ENCODE data around the gene TCEANC2.
"Not testable (repeated sequence)": the region's sequence is repeated elsewhere in the genome, so short reads cannot be mapped to it uniquely, and the experiment has no call there.

The TCEANC2 gene

DNA sequence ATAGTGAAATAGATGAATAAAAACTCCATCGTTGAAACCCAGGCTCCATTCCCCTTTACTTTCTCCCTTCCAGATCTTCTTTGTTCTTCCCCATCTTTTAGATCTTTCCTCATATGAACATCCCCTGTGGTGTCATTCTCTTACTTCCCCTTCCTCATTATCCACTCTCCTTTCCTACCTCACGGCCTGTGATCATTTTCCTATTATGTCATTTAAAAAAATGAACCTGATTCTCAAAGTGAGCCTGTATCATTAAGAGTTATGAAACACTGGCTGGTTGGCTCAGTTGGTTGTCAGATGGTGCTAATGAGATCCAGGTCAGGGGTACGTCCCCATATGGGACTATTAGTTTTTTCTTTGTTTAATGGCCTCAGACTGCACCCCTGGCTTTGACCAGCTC lies 38.3 kb downstream of the TCEANC2 start:
- DNase-seq, result no peak

DNA sequence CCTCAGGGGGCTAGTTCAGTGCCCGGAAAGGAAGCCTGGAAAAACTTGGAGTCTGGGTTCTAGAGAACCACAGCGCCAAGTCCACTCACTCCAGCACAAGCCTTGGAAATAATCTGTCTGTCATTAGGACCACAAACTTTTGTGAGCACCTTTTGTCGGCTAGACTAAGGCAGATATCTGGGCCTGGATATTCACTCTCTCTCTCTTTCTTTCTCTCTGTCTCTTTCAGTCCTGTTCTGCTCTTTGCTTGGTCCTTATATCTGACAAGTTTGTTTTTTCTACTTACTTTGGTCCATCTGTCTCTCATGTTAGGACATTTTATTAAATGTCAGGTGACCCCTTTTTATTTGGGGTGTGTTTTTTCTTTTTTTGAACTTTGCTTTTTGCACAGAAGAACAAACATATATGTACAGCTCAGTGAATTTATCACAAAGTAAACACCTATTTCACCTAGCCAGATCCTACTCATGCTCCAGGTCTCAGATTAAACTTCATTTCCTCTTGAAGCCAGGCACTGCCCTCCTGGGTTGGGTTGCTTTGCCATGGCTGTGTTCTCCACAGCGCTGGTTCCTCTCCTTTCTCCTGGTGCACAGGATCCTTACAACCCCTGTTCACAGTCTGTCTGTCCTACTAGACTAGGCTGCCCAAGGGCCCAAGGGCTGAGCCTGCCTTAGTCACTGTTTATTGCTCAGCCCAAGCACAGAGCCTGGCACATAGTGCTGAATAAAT lies 40.8 kb downstream of the TCEANC2 start:
- no peak for DNase-seq

DNA sequence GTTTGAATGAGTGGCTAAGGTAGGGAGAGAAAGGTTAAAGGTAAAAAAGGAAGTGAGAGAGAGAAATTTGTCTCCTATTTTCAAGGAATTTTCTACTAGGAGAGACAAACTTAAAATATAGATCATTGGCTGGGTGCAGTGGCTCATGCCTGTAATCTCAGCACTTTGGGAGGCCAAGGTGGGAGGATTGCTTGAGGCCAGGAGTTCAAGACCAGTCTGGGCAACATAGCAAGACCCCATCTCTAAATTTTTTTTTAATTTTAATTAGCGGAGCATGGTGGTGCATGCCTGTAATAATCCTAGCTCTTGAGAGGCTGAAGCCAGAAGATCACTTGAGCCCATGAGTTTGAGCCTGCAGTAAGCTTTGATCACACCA lies 41.3 kb downstream of the TCEANC2 start:
- DNase-seq, result not testable (repeated sequence)

DNA sequence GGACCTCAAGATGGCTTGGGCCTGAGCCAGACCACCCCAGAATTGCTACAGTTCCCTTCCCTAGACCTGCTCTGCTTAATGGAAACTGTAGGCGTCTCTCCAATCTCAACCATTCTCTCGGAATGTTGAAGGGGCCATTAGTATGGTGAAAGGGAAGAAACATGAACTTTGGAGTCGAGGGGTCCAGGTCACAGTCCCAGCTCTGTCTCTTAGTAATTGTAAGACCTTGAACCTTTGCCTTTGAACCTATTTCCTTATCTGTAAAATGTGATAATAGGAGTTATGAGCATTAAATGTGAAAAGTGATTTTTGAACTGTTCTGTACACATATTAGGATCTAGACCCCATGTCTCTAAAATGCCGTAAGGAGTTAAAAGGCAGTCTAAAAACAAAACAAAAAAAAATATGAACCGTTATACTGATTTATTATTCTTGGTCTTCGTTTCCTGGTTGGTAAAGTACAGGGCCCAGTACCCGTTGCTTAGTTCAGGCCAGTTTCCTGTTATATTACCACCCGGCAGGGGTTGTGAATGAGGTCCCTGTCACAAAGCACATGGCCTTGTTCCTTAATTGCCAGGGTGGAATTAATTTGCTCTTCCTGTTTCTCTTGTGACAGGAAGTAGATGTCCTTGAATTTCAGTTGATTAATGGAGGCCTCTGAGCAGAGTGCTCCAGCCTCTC lies 42.3 kb downstream of the TCEANC2 start:
- peak; percentile 55 for DNase-seq

DNA sequence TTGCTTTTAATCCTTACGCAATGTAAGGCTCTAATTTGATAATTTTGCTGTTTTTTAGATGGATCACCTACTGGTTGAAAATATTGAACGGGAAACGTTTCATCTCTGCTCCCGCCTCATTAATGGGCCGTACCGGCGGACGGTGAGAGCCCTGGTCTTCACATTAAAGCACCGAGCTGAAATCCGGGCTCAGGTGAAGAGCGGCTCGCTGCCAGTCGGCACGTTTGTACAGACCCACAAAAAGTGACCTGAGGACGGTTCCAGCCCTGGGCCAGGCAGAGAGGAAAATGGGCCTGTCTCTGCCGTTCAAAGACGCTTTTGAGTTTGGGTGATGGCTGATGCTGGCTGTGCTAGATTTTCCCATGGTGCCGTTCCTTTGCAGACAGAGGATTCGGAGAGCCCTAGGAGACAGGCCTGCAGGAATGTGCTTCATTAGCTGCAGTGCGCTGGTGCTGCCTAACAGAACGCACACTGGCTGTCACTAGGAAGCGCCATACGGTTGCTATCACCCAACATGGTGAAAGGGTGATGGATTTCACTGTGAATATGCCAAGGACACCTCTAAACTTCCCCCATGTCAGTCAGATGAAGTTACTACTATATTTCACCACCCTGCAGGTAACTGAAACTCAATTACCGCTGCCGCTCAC lies 42.9 kb downstream of the TCEANC2 start:
- no peak for DNase-seq

DNA sequence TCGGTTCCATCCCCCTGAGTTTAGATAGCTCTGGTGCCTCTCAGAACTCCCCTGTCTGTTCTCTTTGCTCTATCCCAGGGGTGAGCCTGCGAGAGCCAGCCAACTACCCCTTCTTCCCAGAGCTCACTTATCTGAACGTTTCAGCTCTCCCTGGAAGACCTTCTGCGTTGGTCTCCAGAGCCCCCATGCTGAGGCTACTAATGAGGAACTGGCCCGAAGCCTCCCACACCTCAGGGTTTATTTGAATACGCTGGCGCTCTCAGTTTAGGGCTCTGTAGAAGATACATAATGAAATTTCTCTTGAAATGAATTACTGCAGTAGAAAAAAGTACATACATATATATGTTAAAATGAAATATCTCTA lies 43.5 kb downstream of the TCEANC2 start:
- DNase-seq, result no peak

DNA sequence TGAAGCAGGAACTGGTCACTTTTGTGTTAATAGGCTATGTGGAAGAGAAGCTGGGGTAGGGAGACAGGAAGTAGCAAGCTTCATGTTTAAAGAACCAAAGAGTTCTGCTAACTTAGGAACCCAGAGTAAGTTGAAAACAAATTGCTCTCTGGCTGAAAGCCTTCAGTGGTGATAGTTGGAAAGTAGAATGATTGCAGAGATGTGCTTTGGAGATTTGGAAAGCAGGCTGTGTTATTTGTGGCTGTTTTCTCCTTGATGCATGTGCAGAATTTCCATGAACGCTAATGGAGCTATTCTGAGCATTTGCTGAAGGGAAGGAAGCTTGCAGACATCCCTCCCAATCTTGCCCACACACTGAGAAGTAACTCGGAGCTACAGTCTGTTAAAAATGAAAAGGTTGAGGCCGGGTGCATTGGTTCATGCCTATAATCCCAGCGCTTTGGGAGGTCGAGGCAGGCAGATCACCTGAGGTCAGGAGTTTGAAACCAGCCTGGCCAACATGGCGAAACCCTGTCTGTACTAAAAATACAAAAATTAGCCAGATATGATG lies 45.7 kb downstream of the TCEANC2 start:
- DNase-seq, result no peak

DNA sequence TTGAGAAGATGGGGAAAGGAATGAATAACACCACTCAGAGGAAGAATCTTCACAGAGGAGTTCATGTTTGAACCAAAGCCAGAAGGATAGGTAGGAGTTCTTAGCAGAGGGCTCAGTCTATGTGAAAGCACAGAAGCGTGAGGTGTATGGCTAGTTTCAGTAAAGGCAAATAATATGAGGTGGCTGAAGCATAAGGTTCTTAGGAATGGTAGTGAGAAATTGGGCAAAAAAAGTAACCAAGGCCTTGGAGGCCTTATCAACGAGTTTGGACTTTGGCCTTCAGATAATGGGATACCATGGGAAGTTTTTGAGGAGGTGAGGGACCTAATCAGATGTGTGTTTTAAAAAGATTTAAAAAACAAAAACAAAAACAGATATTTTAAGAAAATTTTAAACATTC lies 47.1 kb downstream of the TCEANC2 start:
- DNase-seq, result no peak

DNA sequence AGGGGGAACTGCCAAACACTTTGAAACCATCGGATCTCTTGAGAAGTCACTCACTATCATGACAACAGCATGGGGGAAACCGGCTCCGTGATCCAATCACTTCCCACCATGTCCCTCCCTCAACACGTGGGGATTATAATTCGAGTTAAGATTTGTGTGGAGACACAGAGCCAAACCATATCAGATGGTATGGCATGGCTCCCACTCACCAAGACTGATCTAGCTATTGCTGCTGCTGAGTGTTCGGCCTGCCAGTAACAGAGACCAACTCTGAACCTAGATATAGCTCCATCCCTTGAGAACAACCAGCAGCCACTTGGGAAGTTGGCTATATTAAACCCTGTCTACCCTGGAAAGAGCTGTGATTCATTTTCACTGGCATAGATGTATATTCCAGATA lies 50.0 kb downstream of the TCEANC2 start:
- no peak for DNase-seq

DNA sequence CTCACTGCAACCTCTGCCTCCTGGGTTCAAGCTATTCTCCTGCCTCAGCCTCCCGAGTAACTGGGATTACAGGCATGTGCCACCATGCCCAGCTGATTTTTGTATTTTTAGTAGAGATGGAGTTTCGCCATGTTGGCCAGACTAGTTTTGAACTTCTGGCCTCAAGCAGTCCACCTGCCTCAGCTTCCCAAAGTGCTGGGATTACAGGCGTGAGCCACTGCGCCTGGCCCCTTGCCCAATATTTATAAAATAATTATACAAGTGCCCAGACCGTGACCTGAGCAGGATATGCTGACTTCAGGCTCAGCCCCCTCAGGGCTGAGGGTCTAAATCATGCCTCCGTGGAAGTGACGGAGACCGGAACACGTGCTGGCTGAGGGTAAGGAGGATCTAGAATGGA lies 51.2 kb downstream of the TCEANC2 start:
- DNase-seq, result not testable (repeated sequence)

DNA sequence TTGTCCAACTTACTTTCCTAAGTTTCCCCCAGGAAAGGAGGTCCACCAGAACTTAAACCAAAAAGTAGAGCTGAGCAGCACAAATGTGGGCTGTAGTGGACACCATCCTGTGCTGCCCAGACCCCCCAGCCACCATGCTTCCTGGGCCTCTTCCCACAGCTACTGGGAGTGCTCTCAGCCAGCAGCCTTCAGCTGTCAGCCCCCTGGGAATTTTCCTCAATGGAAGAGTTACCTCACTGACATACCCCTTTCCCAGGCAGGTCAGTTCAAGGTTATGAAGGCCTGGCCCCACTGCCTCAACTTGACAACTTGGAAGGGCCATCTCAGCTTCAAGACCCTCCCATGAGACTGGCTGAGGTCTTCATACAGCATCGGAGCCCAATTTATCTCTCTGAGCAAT lies 51.7 kb downstream of the TCEANC2 start:
- DNase-seq, result no peak

DNA sequence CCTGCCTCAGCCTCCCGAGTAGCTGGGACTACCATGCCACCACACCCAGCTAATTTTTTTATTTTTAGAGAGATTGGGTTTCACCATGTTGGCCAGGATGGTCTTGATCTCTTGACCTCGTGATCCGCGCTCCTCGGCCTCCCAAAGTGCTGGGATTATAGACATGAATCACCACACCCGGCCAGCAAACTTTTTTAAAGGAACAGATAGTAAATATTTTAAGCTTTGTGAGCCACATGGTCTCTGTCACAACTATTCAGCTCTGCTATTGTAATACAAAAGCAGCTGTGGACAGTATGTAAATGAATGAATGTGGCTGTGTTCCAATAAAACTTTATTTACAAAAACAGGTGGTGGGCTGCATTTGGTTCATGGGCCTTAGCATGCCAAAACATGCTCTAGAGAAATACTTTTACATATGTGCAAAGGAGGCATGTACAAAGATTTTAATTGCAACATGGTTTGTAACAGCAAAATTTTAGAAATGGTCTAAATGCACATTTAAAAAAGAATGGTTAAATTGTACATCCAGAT lies 52.4 kb downstream of the TCEANC2 start:
- no peak for DNase-seq

DNA sequence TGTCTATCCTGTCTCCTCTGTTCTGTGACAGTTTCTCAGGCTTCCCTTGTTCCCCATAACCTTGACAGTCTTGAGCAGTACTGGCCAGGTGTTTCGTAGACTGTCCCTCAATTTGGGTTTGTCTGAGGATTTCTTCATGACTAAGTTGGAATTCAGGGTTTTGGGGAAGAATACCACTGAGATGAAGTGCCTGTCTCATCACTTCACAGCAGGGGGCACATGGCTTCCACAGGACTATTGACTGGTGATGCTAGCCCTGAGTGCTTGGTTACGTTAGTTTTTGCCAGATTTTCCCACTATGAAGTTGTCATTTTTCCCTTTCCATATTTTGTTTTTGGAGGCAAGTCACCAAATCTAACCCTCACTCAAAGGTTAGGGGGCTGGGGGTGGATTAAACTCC lies 53.7 kb downstream of the TCEANC2 start:
- DNase-seq, result no peak

DNA sequence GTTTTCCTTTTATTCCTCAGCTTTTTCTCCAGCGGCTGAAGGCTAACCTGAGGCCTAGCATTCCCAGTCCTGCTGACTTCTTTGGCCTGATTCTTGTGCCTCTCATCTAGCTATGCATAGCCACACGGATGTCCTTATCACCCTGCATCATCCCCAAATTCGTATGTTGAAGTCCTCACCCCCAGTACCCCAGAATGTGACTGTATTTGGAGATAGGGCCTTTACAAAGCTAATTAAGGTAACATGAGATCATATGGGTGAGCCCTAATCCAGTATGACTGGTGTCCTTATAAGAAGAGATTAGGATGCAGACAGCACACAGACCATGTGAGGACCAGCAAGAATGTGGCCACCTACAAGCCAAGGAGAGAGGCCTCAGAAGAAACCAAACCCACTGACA lies 54.7 kb downstream of the TCEANC2 start:
- DNase-seq, result no peak

DNA sequence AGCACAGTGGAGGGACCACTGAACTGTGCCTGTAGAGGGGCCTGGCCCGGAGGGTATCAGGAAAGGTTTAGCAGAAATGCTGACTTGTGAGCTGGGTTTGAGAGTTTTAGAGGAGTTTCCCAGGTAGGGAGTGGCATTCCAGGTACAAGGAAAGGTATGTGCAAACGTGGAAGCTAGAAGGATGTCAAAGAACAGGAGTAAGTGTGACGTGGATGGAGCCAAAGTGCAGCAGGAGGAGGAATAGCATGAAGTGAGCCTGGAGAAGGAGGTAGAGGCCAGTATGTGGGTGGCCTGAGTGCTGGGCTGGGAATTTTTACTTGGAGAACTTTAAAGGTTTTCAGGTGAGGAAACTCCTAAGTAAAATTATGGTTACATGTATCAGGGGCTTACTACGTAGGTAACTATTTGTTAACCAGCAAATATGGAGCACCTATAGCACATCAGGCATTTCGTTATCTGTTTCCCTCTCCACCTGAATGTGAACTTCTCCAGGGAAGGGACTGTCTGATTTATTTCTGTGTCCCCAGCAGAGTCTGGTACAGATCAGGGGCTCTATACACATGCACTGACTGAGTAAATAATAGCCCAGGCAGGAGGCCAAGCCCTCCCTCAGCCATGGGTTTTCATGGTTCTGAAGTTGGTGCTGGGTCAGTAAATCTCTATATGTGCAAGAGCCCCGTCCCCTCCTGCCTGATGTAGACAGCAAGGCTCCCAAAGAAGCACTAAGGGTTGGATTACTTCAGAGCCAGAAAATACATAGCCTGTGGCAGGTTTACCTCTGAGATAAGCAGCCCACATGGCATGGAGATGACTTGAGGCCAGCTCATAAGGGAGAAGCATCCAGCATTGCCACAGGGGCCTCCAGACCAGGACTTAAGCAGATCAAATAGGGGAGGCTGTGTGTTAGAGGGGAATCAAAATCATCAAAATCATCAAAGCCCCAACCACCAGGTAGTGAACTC lies 56.0 kb downstream of the TCEANC2 start:
- DNase-seq, result no peak

DNA sequence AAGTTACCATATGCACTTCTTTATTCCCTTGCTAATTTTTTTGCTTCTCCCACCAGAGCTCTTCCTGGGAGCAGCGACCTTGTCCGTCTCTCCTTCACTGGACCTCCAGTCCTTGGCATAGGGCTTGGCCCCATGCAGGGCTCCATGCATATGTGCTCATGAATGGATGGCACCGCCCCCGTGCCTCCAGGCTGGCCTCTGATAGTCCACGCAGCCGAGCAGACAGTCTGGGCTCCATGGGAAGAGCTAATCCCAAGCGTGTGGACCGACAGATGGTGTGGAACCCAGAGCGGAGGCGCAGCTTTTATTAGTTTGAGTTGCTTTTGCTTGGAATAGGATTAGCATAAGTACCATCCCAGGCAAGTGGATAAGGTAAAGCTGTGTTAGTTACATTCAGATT lies 57.6 kb downstream of the TCEANC2 start:
- DNase-seq, result no peak

DNA sequence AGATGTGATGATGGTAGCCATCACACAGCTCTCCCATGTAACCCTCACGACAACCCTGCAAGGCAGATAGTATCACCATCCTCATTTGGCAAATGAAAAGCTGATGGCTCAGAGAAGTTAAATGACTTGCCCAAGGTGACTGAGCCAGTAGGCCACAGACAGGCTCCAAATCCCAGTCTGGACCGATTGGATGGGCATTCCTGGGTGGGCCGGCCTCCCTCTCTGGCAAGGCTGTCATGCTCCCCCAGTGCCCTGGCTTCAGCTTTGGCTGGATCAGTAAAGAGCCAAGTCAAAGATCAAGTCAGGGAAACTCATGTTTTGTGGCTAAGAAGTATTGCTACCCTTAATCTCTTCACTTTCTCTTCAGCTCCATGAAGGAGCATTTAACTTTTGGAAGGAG lies 58.2 kb downstream of the TCEANC2 start:
- DNase-seq, result no peak

DNA sequence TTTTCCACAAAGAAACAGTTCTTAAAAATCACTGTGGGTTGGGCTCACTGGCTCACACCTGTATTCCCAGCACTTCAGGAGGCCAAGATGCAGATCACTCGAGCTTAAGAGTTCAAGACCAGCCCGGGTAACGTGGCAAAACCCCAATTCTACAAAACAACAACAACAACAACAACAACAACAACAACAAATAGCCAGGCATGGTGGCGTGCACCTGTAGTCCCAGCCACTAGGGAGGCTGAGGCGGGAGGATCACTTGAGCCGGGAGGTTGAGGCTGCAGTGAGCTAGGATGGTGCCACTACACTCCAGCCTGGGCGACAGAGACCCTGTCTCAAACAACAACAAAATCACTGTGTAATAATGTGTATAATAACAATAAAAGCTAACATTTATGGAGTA lies 58.6 kb downstream of the TCEANC2 start:
- no peak for DNase-seq

DNA sequence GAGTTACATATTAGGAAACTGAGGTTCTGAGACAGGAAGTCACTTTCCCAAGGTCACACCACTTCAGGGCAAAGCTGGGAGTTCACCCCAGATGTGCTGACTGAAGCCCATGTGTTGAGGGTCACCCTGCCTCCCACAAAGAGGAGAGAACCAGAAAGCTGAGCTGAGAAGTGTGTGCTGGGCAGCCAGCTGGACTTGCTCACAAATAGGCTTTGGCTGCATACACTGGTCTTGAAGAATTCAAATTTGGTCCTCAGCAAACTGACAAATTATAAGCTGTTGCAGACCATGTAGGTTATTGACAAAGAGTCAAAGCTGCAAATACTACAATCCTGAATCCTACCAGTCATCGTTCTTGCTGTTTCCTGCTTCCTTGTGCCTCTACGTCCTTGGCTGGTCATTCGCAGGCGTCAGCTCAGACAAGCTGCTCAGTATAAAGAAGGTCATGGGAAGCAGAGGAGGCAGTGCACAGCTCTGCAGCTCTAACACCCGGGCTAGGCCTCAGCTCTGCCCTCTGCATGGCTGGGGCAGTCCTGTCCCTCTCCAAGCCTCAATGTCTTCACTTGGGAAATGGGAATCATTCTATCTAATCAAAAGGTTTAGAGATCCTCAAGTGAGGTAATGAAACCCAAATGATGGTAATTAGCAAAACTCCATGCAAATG lies 59.4 kb downstream of the TCEANC2 start:
- DNase-seq, result no peak

DNA sequence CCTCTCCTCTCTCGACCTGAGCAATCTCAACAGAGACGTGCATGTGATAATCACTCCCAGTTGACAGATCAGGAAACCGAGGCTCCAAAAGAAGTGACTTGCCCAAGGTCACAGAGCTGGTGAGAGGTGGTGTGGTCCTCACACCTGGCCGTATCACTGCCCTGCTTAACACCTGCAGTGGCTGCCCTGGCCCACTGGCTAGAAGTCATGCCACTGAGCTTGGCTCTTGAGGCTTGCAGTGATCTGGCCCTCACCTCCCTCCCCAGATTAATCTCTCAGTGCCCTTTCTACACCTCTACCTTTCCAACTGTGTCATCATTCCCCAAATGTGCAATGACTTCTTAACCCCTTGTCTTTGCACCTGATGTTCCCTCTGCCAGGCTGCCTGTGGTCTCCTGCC lies 60.6 kb downstream of the TCEANC2 start:
- no peak for DNase-seq

DNA sequence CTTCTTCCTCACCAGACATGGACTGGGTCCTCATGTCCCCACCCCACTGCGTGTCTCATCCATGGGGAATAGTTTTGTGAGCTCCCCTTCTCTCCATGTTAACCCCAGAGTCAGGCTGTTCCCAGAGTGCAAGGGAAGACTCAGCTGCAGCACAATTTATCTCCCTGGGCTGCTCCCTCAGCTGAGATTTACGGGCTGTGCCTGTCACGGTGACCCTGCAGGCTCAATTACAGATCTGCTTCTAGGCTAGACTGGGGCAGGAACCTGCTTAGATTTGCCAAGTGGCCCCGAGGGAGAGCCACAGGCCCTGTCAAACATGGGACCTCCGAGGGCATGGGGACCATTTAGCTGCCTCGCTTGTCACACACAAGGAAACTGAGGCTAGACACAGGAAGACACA lies 61.5 kb downstream of the TCEANC2 start:
- no peak for DNase-seq

DNA sequence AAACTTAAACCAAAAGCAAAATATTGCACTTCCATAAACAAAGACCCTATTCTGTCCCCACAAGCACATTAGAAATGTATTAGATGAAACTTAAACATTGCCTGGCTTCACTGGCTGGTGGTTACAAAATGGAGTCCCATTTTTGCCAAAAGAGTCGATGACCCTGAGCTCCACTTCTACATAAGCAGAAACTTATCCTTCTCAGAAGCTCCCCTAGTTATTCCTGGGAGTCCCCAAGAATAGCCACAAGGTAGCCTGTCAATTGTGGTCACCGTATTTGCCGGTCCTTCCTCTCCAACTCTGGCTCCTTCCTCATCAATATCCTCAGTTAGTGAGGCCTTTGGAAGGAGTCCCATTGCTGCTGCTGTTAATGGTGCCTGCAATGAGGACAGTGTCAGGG lies 62.1 kb downstream of the TCEANC2 start:
- no peak for DNase-seq
